ENCODE measurements around the gene SLC19A1.

SLC19A1 gene

DNA sequence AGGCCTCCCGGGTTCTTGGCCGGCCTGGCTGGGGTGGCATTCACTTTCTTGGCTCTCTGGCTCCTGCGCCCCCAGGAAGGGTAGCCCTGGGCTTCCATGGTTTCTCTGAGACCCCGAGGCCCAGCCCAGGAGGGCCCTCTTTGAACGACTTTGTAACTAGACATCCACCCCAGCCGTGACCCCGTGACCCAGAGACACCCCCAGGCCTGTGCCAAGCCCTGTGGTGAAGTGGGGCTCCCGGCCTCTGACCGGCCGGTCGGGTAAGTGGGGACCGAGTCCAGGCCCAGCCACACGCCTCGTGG lies 73.3 kb downstream of the SLC19A1 start:
- Histone ChIP-seq H3K4me3 (ENCODE audit: low read depth in 1 of 2, low read length in 1 of 2) (no peak overlapping the region), H3K27ac (no peak overlapping the region), H3K36me3 (no peaks in the 10 kb centered on the region), H3K4me1 (ENCODE audit: control insufficient read depth in 1 of 2, insufficient read depth in 1 of 2, low read depth in 1 of 2, low read length in 1 of 2) (no peaks in the 10 kb centered on the region), H3K27me3 (peaks cover 13% of the 10 kb centered on the region), H3K9me3 (no peaks in the 10 kb centered on the region)
- TF ChIP-seq, protein P1, sequence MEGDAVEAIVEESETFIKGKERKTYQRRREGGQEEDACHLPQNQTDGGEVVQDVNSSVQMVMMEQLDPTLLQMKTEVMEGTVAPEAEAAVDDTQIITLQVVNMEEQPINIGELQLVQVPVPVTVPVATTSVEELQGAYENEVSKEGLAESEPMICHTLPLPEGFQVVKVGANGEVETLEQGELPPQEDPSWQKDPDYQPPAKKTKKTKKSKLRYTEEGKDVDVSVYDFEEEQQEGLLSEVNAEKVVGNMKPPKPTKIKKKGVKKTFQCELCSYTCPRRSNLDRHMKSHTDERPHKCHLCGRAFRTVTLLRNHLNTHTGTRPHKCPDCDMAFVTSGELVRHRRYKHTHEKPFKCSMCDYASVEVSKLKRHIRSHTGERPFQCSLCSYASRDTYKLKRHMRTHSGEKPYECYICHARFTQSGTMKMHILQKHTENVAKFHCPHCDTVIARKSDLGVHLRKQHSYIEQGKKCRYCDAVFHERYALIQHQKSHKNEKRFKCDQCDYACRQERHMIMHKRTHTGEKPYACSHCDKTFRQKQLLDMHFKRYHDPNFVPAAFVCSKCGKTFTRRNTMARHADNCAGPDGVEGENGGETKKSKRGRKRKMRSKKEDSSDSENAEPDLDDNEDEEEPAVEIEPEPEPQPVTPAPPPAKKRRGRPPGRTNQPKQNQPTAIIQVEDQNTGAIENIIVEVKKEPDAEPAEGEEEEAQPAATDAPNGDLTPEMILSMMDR (IDR thresholded peaks at IDR 0.05), result no peak

DNA sequence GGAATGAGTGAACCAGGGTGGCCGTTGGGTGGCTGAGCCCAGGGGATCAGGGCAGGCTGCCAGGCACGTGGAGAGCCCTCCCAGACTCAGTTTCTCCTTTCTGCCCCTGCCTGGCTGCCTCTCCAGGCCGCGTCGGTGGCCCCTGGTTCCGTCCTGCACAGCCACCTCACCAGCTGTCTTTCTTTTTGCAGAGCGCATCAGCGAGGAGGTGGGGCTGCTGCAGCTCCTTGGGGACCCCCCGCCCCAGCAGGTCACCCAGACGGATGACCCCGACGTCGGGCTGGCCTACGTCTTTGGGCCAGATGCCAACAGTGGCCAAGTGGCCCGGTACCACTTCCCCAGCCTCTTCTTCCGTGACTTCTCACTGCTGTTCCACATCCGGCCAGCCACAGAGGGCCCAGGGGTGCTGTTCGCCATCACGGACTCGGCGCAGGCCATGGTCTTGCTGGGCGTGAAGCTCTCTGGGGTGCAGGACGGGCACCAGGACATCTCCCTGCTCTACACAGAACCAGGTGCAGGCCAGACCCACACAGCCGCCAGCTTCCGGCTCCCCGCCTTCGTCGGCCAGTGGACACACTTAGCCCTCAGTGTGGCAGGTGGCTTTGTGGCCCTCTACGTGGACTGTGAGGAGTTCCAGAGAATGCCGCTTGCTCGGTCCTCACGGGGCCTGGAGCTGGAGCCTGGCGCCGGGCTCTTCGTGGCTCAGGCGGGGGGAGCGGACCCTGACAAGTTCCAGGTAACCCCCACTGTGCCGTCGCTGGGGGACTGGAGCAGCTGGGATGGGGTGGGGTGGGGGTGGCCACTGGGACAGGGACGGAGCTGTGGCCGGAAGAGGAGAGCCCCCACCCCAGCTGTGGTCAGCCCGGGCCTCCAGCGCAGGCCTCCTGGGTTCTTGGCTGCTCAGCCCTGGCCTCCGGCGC lies 73.9 kb downstream of the SLC19A1 start:
- H3K4me1 ChIP-seq (ENCODE audit: control insufficient read depth in 1 of 2, insufficient read depth in 1 of 2, low read depth in 1 of 2, low read length in 1 of 2), result no peaks in the 10 kb centered on the region
- no peak overlapping the region for H3K27ac ChIP-seq
- H3K36me3 ChIP-seq, result no peaks in the 10 kb centered on the region
- H3K27me3 ChIP-seq, result peaks cover 19% of the 10 kb centered on the region
- TF ChIP-seq, protein P1 (IDR thresholded peaks at IDR 0.05), result no peak
- no peaks in the 10 kb centered on the region for H3K9me3 ChIP-seq
- no peak overlapping the region for H3K4me3 ChIP-seq (ENCODE audit: low read depth in 1 of 2, low read length in 1 of 2)

DNA sequence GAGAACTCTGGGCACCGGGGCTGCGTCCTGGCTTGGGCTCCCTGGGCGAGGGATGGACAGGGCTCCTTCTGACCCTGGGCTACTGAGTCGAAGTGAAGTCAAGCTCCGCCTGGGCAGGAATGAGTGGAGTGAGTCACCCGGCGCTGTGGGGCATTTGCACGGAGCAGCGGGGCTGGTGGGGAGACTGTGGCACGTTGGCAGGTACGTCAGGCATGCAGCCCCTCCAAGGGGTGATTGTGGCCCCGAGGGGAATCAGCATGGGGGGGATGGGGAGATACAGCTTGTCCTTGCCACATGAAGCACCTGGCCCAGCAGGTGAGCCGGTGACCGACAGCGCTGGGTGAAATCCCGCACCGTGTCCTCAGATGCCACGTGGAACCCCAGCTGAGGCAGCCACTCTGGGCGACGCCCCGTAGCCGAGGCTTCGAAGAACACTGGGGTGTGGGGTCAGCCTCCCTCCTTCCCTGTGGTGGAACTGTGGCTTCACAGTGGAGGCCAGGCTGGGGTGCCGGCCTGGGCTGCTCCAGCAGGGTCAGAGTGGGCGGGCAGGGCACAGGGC lies 74.9 kb downstream of the SLC19A1 start:
- no peak overlapping the region for H3K27ac ChIP-seq
- TF ChIP-seq, protein P1 (IDR thresholded peaks at IDR 0.05), result no peak
- H3K27me3 ChIP-seq, result peaks cover 27% of the 10 kb centered on the region
- no peak overlapping the region for H3K4me3 ChIP-seq (ENCODE audit: low read depth in 1 of 2, low read length in 1 of 2)
- no peaks in the 10 kb centered on the region for H3K36me3 ChIP-seq
- no peaks in the 10 kb centered on the region for H3K9me3 ChIP-seq
- H3K4me1 ChIP-seq (ENCODE audit: control insufficient read depth in 1 of 2, insufficient read depth in 1 of 2, low read depth in 1 of 2, low read length in 1 of 2), result no peaks in the 10 kb centered on the region

DNA sequence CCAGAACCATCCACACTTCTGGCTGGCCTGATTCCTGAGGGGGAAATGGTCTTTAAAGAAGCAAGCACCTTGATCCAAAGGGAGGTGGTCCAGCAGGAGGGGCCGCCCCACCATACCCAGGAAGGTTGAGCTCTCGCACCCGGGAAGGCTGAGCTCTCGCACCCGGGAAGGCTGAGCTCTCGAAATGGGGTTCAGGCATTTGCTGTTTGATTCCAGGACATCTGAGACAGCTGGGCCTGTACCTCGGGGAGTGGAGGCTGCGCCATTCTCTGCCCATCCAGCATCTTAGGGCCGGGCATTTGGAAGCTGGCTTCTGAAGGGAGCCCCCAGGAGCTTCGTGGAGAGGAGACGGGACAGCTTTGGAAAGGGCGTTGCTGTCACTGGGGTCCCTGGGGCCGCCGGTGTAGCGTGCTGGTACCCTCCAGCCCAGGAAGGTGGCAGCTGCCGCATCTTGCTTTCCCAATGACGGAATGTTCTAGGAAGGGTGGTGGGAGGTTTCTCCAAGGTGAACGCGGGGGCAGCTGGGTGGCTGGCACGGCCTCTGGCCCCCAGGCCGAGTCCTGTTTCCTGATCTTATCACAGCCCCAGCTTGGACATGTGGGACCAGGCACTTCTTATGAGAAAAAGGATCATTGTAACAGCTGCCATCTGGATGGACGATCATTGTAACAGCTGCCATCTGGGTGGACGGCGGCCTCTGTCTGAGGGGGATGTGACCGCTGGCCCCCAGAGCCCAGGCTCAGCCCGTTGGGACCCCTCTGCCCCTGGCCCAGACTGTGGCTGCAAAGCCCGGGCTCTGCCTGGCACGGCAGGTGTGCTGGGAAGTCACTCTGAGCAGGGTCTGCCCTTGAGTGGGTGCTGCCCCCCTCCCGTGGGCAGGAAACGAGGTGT lies 75.7 kb downstream of the SLC19A1 start:
- Histone ChIP-seq H3K4me1 (ENCODE audit: control insufficient read depth in 1 of 2, insufficient read depth in 1 of 2, low read depth in 1 of 2, low read length in 1 of 2) (no peaks in the 10 kb centered on the region), H3K36me3 (no peaks in the 10 kb centered on the region), H3K4me3 (ENCODE audit: low read depth in 1 of 2, low read length in 1 of 2) (no peak overlapping the region), H3K27ac (no peak overlapping the region), H3K9me3 (no peaks in the 10 kb centered on the region), H3K27me3 (peaks cover 27% of the 10 kb centered on the region)
- TF ChIP-seq, protein P1 (IDR thresholded peaks at IDR 0.05), result no peak

DNA sequence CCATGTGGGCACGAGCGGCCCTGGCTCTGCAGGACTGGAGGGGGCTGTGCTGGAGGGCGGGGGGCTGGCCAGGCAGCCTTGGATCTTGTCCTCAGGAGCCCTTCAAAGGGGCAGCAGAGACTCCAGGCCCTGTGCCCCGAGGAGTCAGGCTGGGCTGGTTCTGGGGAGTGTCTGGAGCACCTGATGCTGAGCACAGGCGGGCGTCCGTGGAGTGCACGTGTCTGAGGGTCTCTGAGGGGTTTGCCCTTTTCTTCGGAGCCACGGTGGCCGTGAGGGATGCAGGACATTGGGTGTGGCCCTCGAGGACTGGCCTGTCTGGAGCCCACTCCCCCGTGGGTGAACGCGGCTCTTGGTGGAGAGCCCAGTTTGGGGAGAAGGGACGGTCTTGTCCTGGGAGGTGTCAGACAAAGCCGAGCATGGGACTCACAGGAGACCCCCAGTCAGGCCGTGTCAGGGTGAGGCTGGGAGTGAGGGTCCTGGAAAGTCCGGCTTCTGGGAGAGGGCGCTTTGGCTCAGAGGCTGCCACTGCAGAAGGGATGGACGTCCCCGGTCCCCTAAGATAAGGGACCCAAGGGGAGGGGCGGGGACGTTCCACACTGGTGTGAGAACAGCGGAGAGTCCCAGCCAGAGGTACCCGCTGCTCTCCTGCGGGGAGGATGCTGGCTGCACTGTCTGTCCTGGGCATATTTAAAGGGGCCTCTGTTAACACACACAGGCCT lies 76.5 kb downstream of the SLC19A1 start:
- no peak overlapping the region for H3K4me3 ChIP-seq (ENCODE audit: low read depth in 1 of 2, low read length in 1 of 2)
- no peaks in the 10 kb centered on the region for H3K36me3 ChIP-seq
- no peaks in the 10 kb centered on the region for H3K4me1 ChIP-seq (ENCODE audit: control insufficient read depth in 1 of 2, insufficient read depth in 1 of 2, low read depth in 1 of 2, low read length in 1 of 2)

More for the DNA sequence above, 76.5 kb downstream of the SLC19A1 start:
- TF ChIP-seq, protein P1 (IDR thresholded peaks at IDR 0.05), result no peak
- no peak overlapping the region for H3K27ac ChIP-seq
- peaks cover 27% of the 10 kb centered on the region for H3K27me3 ChIP-seq
- no peaks in the 10 kb centered on the region for H3K9me3 ChIP-seq

Data from neutrophil (primary cell).